NCI-H748 (cell line): ENCODE data around the gene POU4F2.

ENCODE experiments used
- DNase-seq: peaks from one replicate; lab custom pipeline; 2025; ENCODE audit not compliant: unreplicated experiment; lab: John Stamatoyannopoulos, UW

The POU4F2 gene

DNA sequence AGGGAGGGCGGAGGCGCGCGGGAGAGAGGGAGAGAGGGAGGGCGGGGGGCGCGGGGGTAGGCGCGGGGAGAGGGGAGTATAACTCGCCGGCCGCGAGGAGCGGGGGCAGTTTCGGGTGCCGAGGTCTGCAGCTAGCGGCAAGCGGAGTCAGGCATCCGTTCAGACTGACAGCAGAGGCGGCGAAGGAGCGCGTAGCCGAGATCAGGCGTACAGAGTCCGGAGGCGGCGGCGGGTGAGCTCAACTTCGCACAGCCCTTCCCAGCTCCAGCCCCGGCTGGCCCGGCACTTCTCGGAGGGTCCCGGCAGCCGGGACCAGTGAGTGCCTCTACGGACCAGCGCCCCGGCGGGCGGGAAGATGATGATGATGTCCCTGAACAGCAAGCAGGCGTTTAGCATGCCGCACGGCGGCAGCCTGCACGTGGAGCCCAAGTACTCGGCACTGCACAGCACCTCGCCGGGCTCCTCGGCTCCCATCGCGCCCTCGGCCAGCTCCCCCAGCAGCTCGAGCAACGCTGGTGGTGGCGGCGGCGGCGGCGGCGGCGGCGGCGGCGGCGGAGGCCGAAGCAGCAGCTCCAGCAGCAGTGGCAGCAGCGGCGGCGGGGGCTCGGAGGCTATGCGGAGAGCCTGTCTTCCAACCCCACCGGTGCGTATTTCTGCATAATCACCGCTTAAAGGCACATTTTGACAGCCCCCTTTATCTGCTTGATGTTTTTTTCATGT is at the start of gene POU4F2:
TSS of gene POU4F2 (plus strand) at position 108 of the 720 bp plus-strand sequence. CDS start at position 356, 248 bp downstream.
- peak; percentile 60 for DNase-seq

DNA sequence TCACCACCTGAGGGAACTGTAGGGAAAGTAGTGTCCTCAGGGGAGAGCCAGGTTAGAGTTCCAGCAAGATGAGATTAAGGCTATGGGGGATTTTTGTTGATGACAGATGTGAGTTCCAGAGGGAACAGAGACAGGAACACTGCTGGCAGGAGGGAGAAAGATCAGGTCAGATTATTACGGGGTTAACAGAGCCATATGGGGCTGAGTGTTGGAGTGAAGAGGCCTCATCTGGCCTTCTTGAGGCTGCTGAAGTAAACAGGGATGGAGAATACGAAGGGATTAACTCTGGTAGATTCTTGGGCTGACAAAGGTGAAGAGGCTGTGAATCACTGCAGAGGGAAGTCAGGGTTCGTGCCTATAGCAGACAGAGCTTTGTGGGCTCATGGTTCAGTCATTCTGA is 47.9 kb upstream of the POU4F2 start:
- no peak for DNase-seq

DNA sequence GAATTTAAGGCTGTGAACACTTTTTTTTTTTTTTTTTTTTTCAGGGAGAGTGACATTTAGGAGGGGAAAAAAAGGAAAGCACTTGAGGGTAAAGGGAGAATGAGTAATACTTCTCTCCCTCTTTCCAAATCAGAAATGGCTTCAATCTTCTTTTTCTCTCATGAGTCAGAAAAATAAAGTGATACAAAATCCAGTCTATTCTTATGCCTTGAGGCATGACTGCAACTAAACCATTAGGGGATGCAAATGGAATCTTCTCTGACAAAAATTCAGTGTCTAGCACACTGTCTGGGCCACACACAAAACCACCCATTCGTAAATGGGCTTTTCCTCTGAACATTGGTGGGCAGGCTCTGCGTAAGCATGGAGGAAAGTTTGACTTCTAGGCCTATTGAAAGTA is 46.7 kb upstream of the POU4F2 start:
- DNase-seq, result no peak

GRCh38 chr4:146632770-146633470 is 5.8 kb upstream of the POU4F2 start:
- no peak for DNase-seq

GRCh38 chr4:146633471-146633800 is 5.3 kb upstream of the POU4F2 start:
- no peak for DNase-seq

DNA sequence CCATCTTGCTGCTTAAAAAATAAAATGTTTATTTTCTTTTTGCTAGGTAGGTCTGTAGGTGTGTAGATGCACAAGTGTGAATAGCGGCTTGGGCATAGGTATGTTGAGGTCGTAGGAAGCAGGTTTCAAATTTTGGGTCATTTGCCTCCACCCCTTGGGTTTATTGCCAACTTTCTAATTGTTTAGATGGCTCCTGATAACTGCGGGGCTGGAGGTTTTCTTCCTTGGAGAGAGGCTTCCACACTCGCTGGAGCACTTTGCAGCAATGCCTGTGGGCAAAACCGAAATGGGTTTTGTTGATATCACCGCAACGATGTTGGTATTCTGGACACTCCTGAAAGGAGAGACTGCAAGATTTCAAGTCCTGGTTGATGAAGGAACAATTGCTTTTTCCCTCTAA is 3.9 kb upstream of the POU4F2 start:
- no peak for DNase-seq

DNA sequence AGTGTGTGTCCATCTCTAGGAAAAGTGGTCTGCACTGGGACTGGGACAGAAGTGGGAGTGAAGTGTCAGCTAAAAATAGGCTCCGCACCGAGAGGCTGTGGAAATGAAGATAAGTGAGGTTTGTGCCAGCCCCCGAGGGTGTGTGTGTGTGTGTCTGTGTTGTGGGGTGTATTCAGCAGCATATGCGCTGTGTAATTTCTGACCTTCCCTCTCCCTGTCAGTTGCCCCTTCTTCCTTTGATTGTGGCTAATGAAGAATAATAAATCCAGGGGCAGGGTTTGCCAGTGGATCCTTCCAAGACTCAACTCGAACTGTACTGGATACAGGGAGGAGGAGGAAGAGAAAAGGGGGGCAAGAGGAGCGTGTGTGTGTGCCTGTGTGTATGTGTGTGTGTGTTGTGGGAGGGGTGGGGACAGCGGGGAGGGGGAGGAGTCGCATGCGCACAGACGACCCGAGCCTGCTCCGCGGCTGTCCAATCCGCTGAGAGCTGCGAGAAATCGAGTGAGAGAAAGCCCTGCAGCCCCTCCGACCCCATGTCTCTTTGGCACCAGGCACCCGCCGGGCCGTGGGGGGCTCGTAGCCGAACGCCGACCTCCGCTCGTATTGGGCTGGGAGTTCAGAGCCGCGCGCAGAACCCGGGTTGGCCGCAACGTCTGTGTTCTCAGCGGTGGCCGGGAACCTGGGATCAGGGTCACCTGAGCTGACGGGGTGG is 916 bp upstream of the POU4F2 start:
- DNase-seq, result peak; percentile 65

- peak; percentile 62 for DNase-seq
Measured at GRCh38 chr4:146638333-146638785, 334 bp upstream of the POU4F2 start.

DNA sequence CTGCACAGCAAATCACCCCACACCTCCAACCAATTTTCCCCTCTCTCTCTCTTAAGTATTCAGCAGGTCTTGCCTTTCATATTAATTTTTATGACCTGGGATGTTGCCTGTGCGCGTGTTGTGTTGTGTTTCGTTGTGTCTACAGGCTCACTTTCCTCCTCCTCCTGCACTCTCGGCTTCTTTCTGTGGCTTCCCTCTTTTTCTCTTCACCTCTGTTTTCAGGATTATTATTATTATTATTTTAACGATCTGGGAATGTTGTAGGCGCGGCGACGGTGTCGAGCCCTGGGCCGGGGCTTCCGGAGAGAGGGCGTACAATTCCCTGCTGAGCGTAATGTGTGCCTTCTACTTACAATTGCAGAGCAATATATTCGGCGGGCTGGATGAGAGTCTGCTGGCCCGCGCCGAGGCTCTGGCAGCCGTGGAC is 826 bp downstream of the POU4F2 start:
- no peak for DNase-seq

- DNase-seq, result no peak
Measured at GRCh38 chr4:146640021-146640464, 1.4 kb downstream of the POU4F2 start.

DNA sequence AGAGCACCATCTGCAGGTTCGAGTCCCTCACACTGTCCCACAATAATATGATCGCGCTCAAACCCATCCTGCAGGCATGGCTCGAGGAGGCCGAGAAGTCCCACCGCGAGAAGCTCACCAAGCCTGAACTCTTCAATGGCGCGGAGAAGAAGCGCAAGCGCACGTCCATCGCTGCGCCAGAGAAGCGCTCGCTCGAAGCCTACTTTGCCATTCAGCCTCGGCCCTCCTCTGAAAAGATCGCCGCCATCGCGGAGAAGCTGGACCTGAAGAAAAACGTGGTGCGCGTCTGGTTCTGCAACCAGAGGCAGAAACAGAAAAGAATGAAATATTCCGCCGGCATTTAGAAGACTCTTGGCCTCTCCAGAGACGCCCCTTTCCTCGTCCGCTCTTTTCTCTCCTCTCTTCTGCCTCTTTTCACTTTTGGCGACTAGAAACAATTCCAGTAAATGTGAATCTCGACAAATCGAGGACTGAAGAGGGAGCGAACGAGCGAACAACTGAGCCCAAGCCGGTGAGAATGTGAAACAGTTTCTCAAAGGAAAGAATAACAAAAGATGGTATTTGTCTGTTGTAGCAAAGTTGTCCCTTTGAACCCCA is 1.9 kb downstream of the POU4F2 start:
- no peak for DNase-seq

- DNase-seq, result no peak
Measured at GRCh38 chr4:146641762-146642161, 3.1 kb downstream of the POU4F2 start.

DNA sequence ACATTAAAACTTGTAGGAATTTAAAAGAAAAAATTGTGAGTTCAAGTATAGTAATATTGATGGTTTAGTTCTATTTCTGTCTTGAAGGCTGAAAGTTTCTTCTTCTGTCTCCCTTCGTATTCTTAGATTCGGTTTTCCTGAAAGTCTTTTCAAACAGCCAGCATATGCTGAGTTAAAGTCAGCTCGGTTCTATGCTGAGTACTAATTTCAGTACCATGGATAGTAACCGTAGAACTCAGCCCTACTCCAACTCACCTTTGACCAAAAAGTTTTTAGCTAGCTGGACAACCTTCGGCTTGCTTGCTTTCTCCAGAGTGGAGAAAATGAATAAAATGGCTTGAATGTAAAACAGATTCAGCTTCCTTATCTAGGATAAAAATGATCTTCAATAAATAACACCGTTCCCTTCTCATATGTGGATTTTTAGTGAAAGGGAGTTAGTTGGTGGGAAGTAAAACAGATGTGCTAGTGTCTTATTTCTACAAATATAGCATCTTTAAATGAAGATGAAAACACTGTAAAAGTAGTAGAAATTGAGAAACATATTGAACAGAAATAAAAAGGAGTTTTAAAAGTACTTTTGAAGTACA is 5.2 kb downstream of the POU4F2 start:
- no peak for DNase-seq

GRCh38 chr4:146645921-146646320 is 7.2 kb downstream of the POU4F2 start:
- DNase-seq, result no peak

DNA sequence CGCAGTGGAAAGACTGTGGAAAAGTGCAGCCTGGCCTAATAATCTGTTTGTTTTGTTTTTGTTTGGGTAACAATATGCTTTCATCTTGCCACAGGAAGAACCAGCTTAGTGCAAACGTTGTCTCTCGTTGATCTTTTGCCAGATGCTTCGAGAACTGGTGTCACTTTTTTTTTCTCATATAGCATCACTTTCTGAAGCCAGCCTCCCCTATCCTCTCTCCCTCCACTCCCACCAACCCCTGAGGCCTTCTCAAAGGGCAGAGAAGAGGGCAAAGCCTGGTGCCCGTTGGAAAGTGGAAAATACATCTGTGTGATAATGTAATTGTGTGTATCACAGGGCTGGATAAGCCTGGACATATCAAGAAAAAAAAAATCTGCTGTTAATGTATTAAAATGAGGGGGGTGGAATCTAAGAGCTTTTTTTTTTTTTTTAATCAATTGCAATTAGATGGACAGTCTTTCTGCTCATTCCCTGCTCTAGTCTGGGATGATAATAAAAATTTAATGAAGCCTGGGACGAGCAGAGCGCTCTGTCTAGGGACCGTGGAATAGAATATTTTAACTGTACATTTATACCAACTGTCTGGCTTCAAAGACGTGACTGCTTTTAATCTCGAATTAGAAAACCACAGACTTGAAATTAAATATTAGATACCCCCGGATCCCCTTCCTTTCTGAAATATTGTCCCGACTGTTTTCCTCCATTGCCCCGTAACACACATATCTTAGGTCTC is 8.1 kb downstream of the POU4F2 start:
- DNase-seq, result no peak

- DNase-seq, result peak; percentile 17
Measured at GRCh38 chr4:146647615-146648460, 9.1 kb downstream of the POU4F2 start.

- DNase-seq, result no peak
Measured at GRCh38 chr4:146648461-146648783, 9.7 kb downstream of the POU4F2 start.

- no peak for DNase-seq
Measured at GRCh38 chr4:146649232-146649631, 10.5 kb downstream of the POU4F2 start.

- no peak for DNase-seq
Measured at GRCh38 chr4:146650034-146650433, 11.3 kb downstream of the POU4F2 start.
